ENCODE measurements around the gene NASP. TPM values are rescaled to one million over a fixed set of nuclear protein-coding genes. Genes with fewer than 3 reads are reported as not detected.

Gene NASP
- total RNA-seq, 1 experiment from 2014 or later, result 535 TPM

GRCh38 chr1:45617618-45618017 lies 33.8 kb downstream of the NASP start (continued):
- TF ChIP-seq, protein P1, sequence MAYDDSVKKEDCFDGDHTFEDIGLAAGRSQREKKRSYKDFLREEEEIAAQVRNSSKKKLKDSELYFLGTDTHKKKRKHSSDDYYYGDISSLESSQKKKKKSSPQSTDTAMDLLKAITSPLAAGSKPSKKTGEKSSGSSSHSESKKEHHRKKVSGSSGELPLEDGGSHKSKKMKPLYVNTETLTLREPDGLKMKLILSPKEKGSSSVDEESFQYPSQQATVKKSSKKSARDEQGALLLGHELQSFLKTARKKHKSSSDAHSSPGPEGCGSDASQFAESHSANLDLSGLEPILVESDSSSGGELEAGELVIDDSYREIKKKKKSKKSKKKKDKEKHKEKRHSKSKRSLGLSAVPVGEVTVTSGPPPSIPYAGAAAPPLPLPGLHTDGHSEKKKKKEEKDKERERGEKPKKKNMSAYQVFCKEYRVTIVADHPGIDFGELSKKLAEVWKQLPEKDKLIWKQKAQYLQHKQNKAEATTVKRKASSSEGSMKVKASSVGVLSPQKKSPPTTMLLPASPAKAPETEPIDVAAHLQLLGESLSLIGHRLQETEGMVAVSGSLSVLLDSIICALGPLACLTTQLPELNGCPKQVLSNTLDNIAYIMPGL (CRISPR knock-in tag; IDR thresholded peaks at IDR 0.05), result no peak
- TF ChIP-seq ERG (CRISPR knock-in tag; IDR thresholded peaks at IDR 0.05) (no peak), ZNF121 (CRISPR knock-in tag; IDR thresholded peaks at IDR 0.05) (no peak), ZNF671 (CRISPR knock-in tag; IDR thresholded peaks at IDR 0.05) (no peak), TCF7 (CRISPR knock-in tag; IDR thresholded peaks at IDR 0.05; ENCODE audit: low read depth) (no peak)

- ChIA-PET POLR2A (interaction anchor here (0.5 kb wide), 1 partner anchor 226 kb away, joined by 3 read pairs; no protein-coding TSS in a partner anchor), CTCF (no interaction called here)
- ATAC-seq, result peak; percentile 9
- Mint-ChIP-seq H3K27me3 (ENCODE audit: low read depth) (no peaks in the 10 kb centered on the region), H3K9me3 (no peaks in the 10 kb centered on the region), H3K4me1 (peaks cover 4% of the 10 kb centered on the region; the same call in 1 of the 2 replicates), H3K4me3 (no peak overlapping the region), H3K36me3 (peaks cover 46% of the 10 kb centered on the region), H3K27ac (peak overlapping the region; percentile 84)
- DNase-seq (ENCODE audit: low spot score), result no peak
- TF ChIP-seq, protein P2, sequence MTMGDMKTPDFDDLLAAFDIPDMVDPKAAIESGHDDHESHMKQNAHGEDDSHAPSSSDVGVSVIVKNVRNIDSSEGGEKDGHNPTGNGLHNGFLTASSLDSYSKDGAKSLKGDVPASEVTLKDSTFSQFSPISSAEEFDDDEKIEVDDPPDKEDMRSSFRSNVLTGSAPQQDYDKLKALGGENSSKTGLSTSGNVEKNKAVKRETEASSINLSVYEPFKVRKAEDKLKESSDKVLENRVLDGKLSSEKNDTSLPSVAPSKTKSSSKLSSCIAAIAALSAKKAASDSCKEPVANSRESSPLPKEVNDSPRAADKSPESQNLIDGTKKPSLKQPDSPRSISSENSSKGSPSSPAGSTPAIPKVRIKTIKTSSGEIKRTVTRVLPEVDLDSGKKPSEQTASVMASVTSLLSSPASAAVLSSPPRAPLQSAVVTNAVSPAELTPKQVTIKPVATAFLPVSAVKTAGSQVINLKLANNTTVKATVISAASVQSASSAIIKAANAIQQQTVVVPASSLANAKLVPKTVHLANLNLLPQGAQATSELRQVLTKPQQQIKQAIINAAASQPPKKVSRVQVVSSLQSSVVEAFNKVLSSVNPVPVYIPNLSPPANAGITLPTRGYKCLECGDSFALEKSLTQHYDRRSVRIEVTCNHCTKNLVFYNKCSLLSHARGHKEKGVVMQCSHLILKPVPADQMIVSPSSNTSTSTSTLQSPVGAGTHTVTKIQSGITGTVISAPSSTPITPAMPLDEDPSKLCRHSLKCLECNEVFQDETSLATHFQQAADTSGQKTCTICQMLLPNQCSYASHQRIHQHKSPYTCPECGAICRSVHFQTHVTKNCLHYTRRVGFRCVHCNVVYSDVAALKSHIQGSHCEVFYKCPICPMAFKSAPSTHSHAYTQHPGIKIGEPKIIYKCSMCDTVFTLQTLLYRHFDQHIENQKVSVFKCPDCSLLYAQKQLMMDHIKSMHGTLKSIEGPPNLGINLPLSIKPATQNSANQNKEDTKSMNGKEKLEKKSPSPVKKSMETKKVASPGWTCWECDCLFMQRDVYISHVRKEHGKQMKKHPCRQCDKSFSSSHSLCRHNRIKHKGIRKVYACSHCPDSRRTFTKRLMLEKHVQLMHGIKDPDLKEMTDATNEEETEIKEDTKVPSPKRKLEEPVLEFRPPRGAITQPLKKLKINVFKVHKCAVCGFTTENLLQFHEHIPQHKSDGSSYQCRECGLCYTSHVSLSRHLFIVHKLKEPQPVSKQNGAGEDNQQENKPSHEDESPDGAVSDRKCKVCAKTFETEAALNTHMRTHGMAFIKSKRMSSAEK (CRISPR knock-in tag; IDR thresholded peaks at IDR 0.05; ENCODE audit: borderline replicate concordance), result 0 out of 2 replicates have a peak, but pooled peaks have one; percentile 31
- TF ChIP-seq SP1 (CRISPR knock-in tag; conservative IDR thresholded peaks at IDR 0.05), result no peak
- no peak for TF ChIP-seq IRF2 (CRISPR knock-in tag; IDR thresholded peaks at IDR 0.05; ENCODE audit: borderline replicate concordance, low read depth)
- TF ChIP-seq PRRX2 (CRISPR knock-in tag; IDR thresholded peaks at IDR 0.05), result peak; percentile 75; the same call in 1 of the 2 replicates
- no peak for TF ChIP-seq MXD4 (CRISPR knock-in tag; IDR thresholded peaks at IDR 0.05; ENCODE audit: borderline replicate concordance)
- TF ChIP-seq ZNF317 (CRISPR knock-in tag; IDR thresholded peaks at IDR 0.05; ENCODE audit: borderline replicate concordance, low read depth), result no peak
- TF ChIP-seq FOXP4 (CRISPR knock-in tag; IDR thresholded peaks at IDR 0.05), result no peak
- TF ChIP-seq CREB1 (CRISPR knock-in tag; IDR thresholded peaks at IDR 0.05), result no peak
- TF ChIP-seq OVOL2 (CRISPR knock-in tag; IDR thresholded peaks at IDR 0.05; ENCODE audit: borderline replicate concordance), result no peak
- no peak for TF ChIP-seq NR1H2 (CRISPR knock-in tag; IDR thresholded peaks at IDR 0.05)
- TF ChIP-seq JUN (CRISPR knock-in tag; IDR thresholded peaks at IDR 0.05), result no peak
- TF ChIP-seq, protein P3, sequence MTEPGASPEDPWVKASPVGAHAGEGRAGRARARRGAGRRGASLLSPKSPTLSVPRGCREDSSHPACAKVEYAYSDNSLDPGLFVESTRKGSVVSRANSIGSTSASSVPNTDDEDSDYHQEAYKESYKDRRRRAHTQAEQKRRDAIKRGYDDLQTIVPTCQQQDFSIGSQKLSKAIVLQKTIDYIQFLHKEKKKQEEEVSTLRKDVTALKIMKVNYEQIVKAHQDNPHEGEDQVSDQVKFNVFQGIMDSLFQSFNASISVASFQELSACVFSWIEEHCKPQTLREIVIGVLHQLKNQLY (CRISPR knock-in tag; IDR thresholded peaks at IDR 0.05), result no peak
- peak; percentile 19; the same call in 1 of the 2 replicates for TF ChIP-seq AR (CRISPR knock-in tag; IDR thresholded peaks at IDR 0.05)
- no peak for TF ChIP-seq EMX1 (CRISPR knock-in tag; IDR thresholded peaks at IDR 0.05)
- no peak for TF ChIP-seq TEAD1 (CRISPR knock-in tag; IDR thresholded peaks at IDR 0.05)
- TF ChIP-seq, protein P4, sequence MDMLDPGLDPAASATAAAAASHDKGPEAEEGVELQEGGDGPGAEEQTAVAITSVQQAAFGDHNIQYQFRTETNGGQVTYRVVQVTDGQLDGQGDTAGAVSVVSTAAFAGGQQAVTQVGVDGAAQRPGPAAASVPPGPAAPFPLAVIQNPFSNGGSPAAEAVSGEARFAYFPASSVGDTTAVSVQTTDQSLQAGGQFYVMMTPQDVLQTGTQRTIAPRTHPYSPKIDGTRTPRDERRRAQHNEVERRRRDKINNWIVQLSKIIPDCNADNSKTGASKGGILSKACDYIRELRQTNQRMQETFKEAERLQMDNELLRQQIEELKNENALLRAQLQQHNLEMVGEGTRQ (CRISPR knock-in tag; IDR thresholded peaks at IDR 0.05), result no peak
- no peak for TF ChIP-seq FOXK1 (CRISPR knock-in tag; IDR thresholded peaks at IDR 0.05)
- TF ChIP-seq TCF7 (CRISPR knock-in tag; IDR thresholded peaks at IDR 0.05; ENCODE audit: low read depth), result no peak
These were observed 35.5 kb downstream of the NASP start for GRCh38 chr1:45619149-45619921.

Measured in WTC11 (cell line).